NCI-H128 (cell line): ENCODE measurements around the gene SLC49A3.

Source experiments
- DNase-seq: peaks from one replicate; lab custom pipeline; 2025; ENCODE audit not compliant: unreplicated experiment; lab: John Stamatoyannopoulos, UW

SLC49A3 gene

GRCh38 chr4:634599-634985, 54.4 kb downstream of the SLC49A3 start:
- no peak for DNase-seq

- no peak for DNase-seq
Measured at GRCh38 chr4:633976-634598, 54.9 kb downstream of the SLC49A3 start.

- DNase-seq: no peak
Measured at GRCh38 chr4:633406-633805, 55.5 kb downstream of the SLC49A3 start.

- DNase-seq: no peak
Measured at GRCh38 chr4:632926-633325, 56.0 kb downstream of the SLC49A3 start.

- no peak for DNase-seq
Measured at GRCh38 chr4:632196-632790, 56.7 kb downstream of the SLC49A3 start.
